Activated CD4-positive, alpha-beta T cell treated with anti-CD3 and anti-CD28 coated beads for 24 hours (primary cell): ENCODE data around the gene TRIM3.
A peak's percentile ranks its signal among the peaks of the same experiment; 100 is the strongest.

Experiments used
- DNase-seq, 2 donors: peaks; one replicate each; pipeline ENCODE4 v3.0.0-alpha.2; 2020; ENCODE audit warnings: low read depth in 2 of 2

The TRIM3 gene

GRCh38 chr11:6480299-6480914 is 6.7 kb upstream of the TRIM3 start:
- DNase-seq, result no peak

DNA sequence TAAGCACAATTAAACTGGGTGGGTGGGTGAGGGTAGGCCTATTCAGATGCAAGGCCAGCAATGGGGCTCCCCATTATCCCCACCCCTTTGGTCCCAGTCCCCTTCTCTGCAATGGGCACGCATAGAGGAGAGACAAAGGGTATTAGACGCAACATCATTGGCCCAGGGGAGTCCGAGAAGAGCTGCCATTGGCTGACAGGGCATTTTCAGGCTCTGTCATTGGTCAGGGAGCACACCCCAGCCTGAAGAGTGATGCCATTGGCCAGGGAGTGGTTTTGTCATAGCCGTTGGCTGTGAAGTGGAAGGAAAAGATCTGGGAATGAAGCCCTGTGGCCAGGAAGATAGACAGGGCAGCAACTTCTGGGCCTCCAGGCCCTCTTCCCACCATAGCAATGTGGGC is 2.8 kb upstream of the TRIM3 start:
- no peak for DNase-seq

DNA sequence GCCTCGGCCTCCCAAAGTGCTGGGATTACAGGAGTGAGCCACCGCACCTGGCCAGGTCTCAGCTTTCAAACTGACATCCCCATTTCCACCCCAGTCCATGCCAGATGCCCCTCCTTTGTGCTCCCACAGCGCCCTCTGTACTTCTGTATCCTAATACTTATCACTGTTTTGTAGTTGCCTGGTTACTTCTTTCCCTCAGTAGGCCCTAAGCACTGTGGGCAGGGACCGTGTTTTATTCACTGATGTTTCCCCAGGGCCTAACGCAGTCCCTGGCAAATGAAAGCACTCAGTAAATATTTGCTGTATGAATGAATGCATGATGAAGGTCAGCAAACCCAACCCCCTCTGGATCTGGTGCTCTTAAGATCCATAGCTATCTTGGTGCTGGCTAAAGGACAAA is 2.2 kb upstream of the TRIM3 start:
- DNase-seq, result no peak

- DNase-seq, result no peak
Measured at GRCh38 chr11:6474806-6475500, 1.2 kb upstream of the TRIM3 start.

DNA sequence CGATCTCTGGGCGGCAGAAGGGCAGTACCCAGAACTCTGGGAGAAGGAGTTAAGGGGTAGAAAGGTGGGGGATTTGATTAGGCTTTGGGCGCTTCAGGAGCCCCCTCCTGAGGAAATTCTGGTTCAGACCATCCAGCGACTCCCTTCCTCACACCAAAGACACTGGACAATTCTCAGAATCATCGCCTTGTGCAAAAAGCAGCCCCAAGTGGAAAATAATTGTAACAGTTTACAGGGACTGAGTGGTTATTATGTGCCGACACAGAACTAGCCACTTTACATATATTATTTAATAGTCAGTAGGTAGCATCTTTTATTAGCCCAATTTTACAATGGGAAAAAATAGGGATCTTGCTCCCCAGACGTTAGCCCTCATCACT is 662 bp upstream of the TRIM3 start:
- no peak for DNase-seq

- no peak for DNase-seq
Measured at GRCh38 chr11:6472934-6473333, 807 bp downstream of the TRIM3 start.

- no peak for DNase-seq
Measured at GRCh38 chr11:6469599-6469998, 4.1 kb downstream of the TRIM3 start.

DNA sequence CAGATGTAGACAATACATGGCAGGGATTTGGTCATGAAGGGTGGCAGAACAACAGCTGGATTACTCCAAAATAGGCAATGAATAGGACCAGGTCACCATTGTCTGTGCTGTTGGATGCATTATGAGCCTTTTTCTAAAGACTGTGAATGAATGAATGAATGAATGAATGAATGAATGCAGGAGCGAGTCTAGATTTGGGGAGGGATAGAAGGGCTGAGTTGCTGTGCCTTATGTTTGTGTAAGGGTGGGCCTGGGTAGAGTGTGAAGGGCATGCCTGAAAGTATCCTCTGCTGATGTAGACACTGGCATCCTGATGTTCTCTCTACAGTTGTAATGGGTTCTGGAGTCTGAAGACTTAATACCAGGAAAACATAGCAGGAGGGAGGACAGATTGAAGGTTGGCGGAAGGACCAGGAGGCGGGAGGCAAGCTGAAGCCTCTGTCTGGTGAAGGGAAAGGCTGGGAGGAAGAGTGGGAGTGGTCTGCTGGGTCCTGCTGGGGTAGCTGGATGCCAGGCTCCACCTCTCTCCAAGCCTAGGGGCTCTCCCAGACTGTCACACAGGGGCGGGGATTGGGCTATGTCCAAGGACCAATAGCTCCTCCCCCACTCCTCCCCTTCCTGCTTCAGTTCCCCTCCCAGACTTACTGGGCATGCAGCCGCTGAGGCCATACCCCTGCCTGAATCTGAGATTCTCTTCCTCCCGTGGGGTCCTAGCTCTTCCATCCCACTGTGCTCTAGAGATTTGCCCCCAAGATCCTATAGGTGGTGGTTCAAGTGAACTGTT is 4.8 kb downstream of the TRIM3 start:
- no peak for DNase-seq

DNA sequence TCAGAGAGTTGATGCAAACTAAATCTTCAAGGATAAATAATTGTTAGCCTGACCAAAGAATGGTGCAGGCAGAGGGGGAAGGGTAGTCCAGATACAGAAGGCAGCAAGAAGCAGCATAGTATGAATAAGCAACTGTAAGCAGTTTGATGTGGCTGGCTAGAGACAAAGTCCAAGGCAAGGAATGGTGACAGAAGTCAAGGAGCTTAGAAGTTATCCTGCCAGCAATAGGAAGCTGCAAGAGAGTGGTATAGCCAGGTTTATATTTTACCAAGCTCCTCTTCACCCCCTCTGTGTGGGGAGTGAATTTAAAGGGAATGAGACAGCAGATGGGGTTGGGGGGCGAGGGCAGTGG is 14.7 kb downstream of the TRIM3 start:
- DNase-seq, result no peak

- no peak for DNase-seq
Measured at GRCh38 chr11:6458352-6459098, 15.2 kb downstream of the TRIM3 start.

DNA sequence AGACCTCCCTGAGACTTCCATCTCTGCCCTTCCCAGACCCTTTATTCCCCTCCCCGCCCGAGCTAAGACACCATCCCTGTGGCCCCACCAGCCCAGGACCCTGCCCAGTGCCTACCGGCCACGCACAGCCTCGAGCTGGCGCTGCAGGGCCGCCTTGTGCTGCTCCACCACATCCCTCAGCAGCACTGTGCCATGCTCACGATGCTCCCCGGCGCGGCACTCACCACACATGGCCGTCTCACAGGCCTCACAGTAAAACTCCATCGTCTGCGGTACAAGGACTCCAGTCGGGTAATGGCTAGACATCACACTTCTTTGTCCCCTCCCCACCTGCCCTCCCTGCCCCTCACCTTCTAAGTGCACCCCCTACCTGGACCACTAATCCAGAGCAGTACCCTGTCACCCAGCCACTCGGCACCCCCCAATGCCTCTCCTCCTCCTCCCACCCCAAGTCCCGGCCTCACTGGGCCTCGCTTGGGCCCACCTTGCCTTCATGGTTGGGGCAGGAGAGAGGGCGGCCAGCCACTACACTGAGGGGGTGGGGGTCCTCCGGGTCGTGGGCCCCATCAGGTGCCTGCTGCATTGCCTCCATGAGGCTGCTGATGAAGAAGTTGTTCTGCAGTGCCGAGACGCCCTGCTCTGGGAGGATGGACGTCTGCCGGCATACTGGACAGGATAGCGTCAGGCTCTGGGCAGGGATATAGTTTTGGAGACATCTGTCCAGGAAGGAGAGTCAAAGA is 16.0 kb downstream of the TRIM3 start:
- no peak for DNase-seq

DNA sequence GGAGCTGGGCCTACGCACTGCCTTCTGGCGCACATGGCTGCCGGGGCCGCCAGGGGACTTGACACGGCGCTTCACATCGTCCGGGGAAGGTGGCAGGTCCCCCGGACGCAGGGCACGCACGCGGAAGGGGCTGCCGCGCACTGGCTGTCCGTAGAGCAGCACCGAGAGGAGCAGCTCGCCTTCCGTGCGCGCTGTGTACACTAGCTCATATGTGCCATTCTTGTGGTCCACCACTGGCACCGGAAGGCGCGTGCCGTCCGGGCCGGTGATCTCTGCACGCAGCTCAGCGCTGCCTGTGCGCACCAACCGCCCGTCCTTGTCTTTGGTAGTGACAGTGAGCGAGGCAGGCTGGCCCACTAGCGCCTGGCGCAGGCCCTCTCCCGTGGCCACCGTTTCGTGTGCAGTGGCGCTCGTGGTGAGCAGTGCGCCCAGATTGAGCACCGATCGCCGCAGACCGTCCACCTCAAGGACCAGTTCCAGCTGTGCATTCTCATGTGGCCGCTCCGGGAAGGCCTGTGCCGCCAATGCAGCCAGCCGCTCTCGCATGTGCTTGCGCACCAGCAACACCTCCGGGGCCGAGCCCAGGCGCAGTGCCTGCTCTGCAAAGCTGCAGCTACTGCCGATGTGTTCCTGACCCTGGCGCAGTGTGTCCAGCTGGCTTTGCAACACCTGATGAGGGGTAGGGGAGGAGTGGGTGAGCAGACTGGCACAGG is 17.2 kb downstream of the TRIM3 start:
- DNase-seq, result no peak

DNA sequence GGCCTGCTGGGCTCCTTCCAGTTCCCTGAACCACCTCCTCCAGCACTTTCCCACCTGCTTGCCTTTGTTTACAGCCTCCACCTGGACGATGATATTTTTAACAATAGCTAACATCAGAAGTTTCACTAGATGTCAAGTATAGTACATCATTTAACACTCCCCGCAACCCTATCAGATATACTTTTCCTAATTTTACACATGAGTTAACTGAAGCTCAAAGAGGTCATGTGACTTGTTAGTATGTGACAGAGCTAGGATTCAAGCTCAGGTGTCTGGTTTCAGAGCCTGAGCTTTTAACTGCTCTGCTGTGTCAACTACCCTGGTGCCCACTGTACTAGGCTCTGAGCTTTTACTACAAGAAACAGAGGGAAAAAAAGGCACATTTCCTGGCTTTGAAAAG is 18.7 kb downstream of the TRIM3 start:
- no peak for DNase-seq

DNA sequence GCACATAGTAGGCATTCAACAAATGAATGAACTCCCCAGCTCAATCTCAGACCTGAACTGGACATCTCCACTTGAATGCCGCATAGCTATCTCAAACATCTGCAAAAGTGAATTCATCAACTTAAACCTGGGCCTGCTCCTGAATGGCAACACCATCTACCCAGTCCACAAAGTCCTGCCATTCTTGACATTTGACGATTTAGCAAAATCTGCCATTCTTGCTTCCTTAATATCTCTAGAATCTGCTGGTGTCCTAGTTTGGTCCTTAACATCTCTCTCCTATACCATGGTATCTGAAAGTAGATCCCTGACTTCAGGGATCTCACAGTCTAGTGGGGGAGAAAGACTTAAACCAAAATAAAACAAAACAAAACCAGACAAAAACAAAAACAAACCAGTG is 20.6 kb downstream of the TRIM3 start:
- no peak for DNase-seq

GRCh38 chr11:6452219-6452618 is 21.5 kb downstream of the TRIM3 start:
- no peak for DNase-seq

- DNase-seq, result no peak
Measured at GRCh38 chr11:6448574-6448973, 25.2 kb downstream of the TRIM3 start.

GRCh38 chr11:6443269-6444003 is 30.3 kb downstream of the TRIM3 start:
- peak; percentile 35 to 37 for DNase-seq

GRCh38 chr11:6442441-6442840 is 31.3 kb downstream of the TRIM3 start:
- no peak for DNase-seq

DNA sequence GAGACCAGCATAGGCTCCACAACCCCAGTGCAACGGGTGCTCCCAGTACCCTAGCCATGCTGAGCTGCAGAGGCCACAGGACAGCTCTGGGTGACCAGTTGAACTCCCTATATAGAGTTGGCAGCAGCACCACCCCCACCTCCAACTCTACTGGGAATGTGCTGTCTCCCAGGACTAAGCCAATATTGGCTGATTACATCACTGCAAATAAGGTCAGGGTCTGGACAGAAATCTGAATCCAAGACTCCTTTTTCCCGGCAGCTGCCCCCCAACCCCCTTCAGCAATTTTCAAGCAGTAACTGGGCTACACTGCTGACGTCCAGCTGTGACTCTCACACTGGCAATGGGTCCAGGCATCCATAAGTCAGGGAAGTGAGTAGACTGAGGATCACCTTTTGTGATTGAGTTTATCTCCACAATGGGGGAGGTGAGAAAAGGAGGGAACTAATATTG is 32.8 kb downstream of the TRIM3 start, which contains the start of gene HPX:
Gene HPX (minus strand): TSS at position 82 of the 453 bp plus-strand sequence. CDS start 24 bp downstream, at position 58.
- DNase-seq, result no peak

- DNase-seq, result peak in 1 of 2 donors; percentile 22
Measured at GRCh38 chr11:6438979-6439571, 34.7 kb downstream of the TRIM3 start.
